K562 (cell line): ENCODE measurements around the gene ZKSCAN3. TPM values are rescaled to one million over a fixed set of nuclear protein-coding genes. Genes with fewer than 3 reads are reported as not detected.

Experiments
- BHLHE40 ChIP-seq: IDR thresholded peaks from 2 replicates; pipeline ENCODE4 v1.6.1; 2011; ENCODE audit warnings: low read length, improper control_type of control experiment
- CBFB ChIP-seq: sonication (generic); formaldehyde crosslinking; IDR thresholded peaks from 2 replicates; pipeline ENCODE4 v1.4.0; 2020; ENCODE audit warnings: mild to moderate bottlenecking, missing genetic modification reagents
- CBX1 ChIP-seq: sonication (generic); IDR thresholded peaks from 2 replicates; pipeline ENCODE4 v1.6.1; 2016; ENCODE audit warnings: antibody characterized with exemption, low read depth, mild to moderate bottlenecking
- CGGBP1 ChIP-seq: fragments of 250-450 bp; sonication (Bioruptor Pico); IDR thresholded peaks from 2 replicates; pipeline ENCODE4 v1.9.0; 2021; ENCODE audit warnings: mild to moderate bottlenecking
- ILF3 ChIP-seq: fragments of 450-650 bp; IDR thresholded peaks from 2 replicates; pipeline ENCODE4 v1.6.1; 2018; ENCODE audit warnings: antibody characterized with exemption, mild to moderate bottlenecking, moderate library complexity, borderline replicate concordance
- MIER1 ChIP-seq: fragments of 450-650 bp; IDR thresholded peaks from 2 replicates; pipeline ENCODE4 v1.6.1; 2016; ENCODE audit warnings: antibody characterized with exemption, mild to moderate bottlenecking, low read depth
- PCBP1 ChIP-seq: fragments of 200-400 bp; formaldehyde crosslinking; IDR thresholded peaks from 2 replicates; pipeline ENCODE4 v1.6.1; 2018; ENCODE audit warnings: mild to moderate bottlenecking, low read depth, low read length; ENCODE audit not compliant: poor library complexity, severe bottlenecking
- SNRNP70 ChIP-seq: fragments of 200-400 bp; formaldehyde crosslinking; optimal IDR thresholded peaks from 2 replicates; pipeline ENCODE3; 2017; ENCODE audit warnings: low read depth, low read length
- SREBF2 ChIP-seq: sonication (generic); formaldehyde crosslinking; IDR thresholded peaks from 2 replicates; pipeline ENCODE4 v1.4.0; 2020; ENCODE audit warnings: mild to moderate bottlenecking, missing genetic modification reagents
- XRCC3 ChIP-seq: fragments of 450-650 bp; IDR thresholded peaks from 2 replicates; pipeline ENCODE4 v1.6.1; 2017; ENCODE audit warnings: mild to moderate bottlenecking, moderate library complexity
- ZNF3 ChIP-seq: fragments of 250-450 bp; sonication (Bioruptor Pico); IDR thresholded peaks from 2 replicates; pipeline ENCODE4 v1.5.0; 2021; ENCODE audit warnings: mild to moderate bottlenecking, moderate library complexity
- ZNF384 ChIP-seq: IDR thresholded peaks from 2 replicates; pipeline ENCODE4 v1.6.1; 2012; ENCODE audit warnings: low read depth, low read length, improper control_type of control experiment
- polyA plus RNA-seq, 8 experiments: library from polyadenylated mRNA; depleted of rRNA in 4 of 8; stranded (reverse) in 5 of 8; unstranded in 3 of 8; fragments of >200 nt; fragmentation: Nextera tagmentation in 2 of 8; fragmentation: Illumina TruSeq in 1 of 8; extraction: Ambion mirVana in 2 of 8; extraction: Trizol in 1 of 8; gene quantifications; 2 replicates each; pipeline versions ENCODE4 v1.2.1 to v1.2.3, GENCODE V29; 2011 to 2014; ENCODE audit warnings: inconsistent platforms in 1 of 8, missing spikeins in 1 of 8
- total RNA-seq, 7 experiments: library from RNA; depleted of rRNA in 6 of 7; stranded (reverse); fragments of >200 nt in 6 of 7; fragmentation: Illumina TruSeq in 2 of 7; extraction: Trizol in 2 of 7; gene quantifications; 2 replicates each; pipeline versions ENCODE4 v1.2.1 to v1.2.3, GENCODE V29; 2011 to 2021; ENCODE audit warnings: low replicate concordance in 1 of 7
- TF ChIP-seq, protein P1 (sequence below): sonication (generic); formaldehyde crosslinking; IDR thresholded peaks from 2 replicates; pipeline ENCODE4 v1.8.1; 2022; ENCODE audit warnings: missing genetic modification reagents
- TF ChIP-seq, protein P2 (sequence below): fragments of 450-650 bp; IDR thresholded peaks from 2 replicates; pipeline ENCODE4 v1.6.1; 2016
- TF ChIP-seq, protein P3 (sequence below), 2 experiments: fragments of 450-650 bp; IDR thresholded peaks; 2 replicates each; pipeline ENCODE4 v1.6.1; 2016; ENCODE audit warnings: mild to moderate bottlenecking in 2 of 2, borderline replicate concordance in 1 of 2, low read depth in 1 of 2, moderate library complexity in 1 of 2

Gene ZKSCAN3
- total and polyA plus RNA-seq, 9 of the 15 experiments (the other 6 are each of a cell fraction or from before 2014, with no cell fraction given): 3.0 to 12.4 (median 10.2) TPM

DNA sequence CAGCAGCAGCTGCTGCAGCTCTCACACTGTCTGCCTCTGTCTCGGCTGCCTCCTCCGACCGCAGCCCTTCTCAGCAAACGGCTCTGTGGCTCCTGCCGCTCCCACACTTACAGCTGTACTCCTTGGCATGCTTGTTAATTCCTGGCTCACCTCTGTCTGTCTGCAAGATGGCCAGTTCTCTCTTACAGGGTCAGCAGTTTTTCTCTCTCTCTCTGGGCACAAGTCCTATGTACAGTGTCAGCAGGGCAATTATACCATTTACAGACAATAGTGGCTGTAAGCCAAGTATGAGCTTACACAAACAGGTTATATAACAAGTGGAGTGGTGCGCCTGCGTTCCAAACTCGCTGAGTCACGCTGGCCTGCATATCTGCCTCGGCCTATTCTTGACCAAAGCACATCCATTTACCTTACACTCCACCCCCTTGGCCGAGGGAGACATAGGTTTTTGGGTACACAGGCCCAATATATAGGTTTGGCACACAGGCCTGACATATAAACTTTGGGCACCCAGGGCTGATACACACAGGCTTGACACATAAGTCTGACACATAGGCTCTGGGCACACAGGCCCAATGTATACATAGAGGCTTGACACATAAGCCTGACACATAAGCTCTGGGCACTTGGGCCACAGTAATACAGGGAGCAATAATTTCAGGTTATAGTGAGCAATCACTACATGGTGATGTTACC, 4.4 kb downstream of the ZKSCAN3 start (continued):
- TF ChIP-seq, protein P1, sequence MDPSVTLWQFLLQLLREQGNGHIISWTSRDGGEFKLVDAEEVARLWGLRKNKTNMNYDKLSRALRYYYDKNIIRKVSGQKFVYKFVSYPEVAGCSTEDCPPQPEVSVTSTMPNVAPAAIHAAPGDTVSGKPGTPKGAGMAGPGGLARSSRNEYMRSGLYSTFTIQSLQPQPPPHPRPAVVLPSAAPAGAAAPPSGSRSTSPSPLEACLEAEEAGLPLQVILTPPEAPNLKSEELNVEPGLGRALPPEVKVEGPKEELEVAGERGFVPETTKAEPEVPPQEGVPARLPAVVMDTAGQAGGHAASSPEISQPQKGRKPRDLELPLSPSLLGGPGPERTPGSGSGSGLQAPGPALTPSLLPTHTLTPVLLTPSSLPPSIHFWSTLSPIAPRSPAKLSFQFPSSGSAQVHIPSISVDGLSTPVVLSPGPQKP: no peak
- TF ChIP-seq CBFB (CRISPR knock-in tag) (no peak), XRCC3 (no peak), PCBP1 (no peak), CGGBP1 (peak; percentile 84), BHLHE40 (peak; percentile 18; the same call in 1 of the 2 replicates), ZNF384 (no peak), SNRNP70 (no peak), ILF3 (no peak), MIER1 (0 out of 2 replicates have a peak, but pooled peaks have one; percentile 57), ZNF3 (CRISPR knock-in tag) (no peak), CBX1 (no peak), SREBF2 (no peak)
- TF ChIP-seq, protein P2, sequence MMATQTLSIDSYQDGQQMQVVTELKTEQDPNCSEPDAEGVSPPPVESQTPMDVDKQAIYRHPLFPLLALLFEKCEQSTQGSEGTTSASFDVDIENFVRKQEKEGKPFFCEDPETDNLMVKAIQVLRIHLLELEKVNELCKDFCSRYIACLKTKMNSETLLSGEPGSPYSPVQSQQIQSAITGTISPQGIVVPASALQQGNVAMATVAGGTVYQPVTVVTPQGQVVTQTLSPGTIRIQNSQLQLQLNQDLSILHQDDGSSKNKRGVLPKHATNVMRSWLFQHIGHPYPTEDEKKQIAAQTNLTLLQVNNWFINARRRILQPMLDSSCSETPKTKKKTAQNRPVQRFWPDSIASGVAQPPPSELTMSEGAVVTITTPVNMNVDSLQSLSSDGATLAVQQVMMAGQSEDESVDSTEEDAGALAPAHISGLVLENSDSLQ: peak; percentile 33
- TF ChIP-seq, protein P3, sequence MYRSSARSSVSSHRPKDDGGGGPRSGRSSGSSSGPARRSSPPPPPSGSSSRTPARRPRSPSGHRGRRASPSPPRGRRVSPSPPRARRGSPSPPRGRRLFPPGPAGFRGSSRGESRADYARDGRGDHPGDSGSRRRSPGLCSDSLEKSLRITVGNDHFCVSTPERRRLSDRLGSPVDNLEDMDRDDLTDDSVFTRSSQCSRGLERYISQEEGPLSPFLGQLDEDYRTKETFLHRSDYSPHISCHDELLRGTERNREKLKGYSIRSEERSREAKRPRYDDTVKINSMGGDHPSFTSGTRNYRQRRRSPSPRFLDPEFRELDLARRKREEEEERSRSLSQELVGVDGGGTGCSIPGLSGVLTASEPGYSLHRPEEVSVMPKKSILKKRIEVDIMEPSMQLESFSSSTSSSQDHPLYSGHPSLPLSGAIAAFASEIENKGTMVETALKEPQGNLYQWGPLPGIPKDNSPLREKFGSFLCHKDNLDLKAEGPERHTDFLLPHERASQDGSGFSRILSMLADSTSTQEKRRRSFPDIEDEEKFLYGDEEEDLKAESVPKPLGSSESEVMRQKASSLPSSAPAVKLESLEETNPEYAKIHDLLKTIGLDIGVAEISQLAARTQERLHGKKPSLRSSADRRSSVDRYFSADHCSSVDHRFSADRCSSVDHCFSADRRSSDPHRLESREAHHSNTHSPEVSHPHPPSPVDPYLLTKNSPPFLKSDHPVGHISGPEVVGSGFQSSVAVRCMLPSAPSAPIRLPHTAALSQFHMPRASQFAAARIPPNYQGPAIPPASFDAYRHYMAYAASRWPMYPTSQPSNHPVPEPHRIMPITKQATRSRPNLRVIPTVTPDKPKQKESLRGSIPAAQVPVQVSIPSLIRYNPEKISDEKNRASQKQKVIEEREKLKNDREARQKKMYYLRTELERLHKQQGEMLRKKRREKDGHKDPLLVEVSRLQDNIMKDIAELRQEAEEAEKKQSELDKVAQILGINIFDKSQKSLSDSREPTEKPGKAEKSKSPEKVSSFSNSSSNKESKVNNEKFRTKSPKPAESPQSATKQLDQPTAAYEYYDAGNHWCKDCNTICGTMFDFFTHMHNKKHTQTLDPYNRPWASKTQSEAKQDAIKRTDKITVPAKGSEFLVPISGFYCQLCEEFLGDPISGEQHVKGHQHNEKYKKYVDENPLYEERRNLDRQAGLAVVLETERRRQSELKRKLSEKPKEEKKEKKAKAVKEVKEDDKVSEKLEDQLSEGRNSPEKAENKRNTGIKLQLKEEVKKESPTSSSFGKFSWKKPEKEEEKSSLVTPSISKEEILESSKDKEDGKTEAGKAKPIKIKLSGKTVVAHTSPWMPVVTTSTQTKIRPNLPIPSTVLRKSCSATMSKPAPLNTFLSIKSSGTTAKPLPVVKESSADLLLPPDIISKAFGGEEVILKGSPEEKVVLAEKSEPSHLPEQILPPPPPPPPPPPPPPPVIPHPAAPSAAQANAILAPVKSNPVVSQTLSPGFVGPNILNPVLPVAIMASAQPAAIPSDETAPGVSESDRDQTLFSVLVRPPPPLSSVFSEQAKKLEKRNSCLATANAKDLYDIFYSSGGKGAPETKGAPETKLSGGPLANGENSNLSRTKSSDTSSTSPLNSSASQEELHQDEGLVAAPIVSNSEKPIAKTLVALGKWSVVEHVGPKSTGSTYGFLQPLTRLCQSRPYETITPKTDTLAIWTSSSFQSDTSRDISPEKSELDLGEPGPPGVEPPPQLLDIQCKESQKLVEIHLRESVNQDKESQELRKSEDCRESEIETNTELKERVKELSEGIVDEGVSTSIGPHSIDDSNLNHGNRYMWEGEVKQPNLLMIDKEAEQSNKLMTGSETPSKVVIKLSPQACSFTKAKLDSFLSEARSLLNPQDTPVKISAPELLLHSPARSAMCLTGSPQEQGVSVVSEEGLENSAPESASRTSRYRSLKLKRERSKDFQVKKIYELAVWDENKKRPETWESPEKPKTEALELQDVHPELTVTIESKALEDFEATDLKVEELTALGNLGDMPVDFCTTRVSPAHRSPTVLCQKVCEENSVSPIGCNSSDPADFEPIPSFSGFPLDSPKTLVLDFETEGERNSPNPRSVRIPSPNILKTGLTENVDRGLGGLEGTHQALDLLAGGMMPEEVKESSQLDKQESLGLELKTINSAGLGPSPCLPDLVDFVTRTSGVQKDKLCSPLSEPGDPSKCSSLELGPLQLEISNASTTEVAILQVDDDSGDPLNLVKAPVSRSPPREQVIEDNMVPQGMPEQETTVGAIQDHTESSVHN (IDR thresholded peaks at IDR 0.05; ENCODE audit: borderline replicate concordance in 1 of 2, low read depth in 1 of 2): peak in 1 of 2 experiments; percentile 58; a peak in 2 of 4 replicates
